Suppressor macrophage (primary cell): Measurements from ENCODE around the gene CD53.
"Not testable (repeated sequence)": the region's sequence is repeated elsewhere in the genome, so short reads cannot be mapped to it uniquely, and the experiment has no call there.

Source experiments
- DNase-seq, 4 experiments: peaks; one replicate each; pipeline ENCODE4 v3.0.0-alpha.2; 2020 to 2022

CD53 gene

GRCh38 chr1:110916669-110917306, 43.8 kb downstream of the CD53 start:
- DNase-seq: peak; percentile 28 to 62 (median 60)

GRCh38 chr1:110918016-110918415, 45.1 kb downstream of the CD53 start:
- DNase-seq: no peak

GRCh38 chr1:110921953-110922352, 49.0 kb downstream of the CD53 start:
- DNase-seq: no peak

- no peak for DNase-seq
Observed at GRCh38 chr1:110927484-110928075, 54.6 kb downstream of the CD53 start.

GRCh38 chr1:110928191-110928590, 55.2 kb downstream of the CD53 start:
- peak in 3 of 4 experiments; percentile 11 to 74 (median 58) for DNase-seq

GRCh38 chr1:110928904-110929303, 56.0 kb downstream of the CD53 start:
- DNase-seq: no peak

GRCh38 chr1:110931097-110931496, 58.1 kb downstream of the CD53 start:
- not testable (repeated sequence) for DNase-seq

- DNase-seq: no peak
Observed at GRCh38 chr1:110936567-110936966, 63.6 kb downstream of the CD53 start.

- no peak for DNase-seq
Observed at GRCh38 chr1:110944806-110945205, 71.9 kb downstream of the CD53 start.

- peak in 2 of 4 experiments; percentile 3 to 8 for DNase-seq
Observed at GRCh38 chr1:110945626-110946025, 72.7 kb downstream of the CD53 start.

GRCh38 chr1:110948038-110948810, 75.3 kb downstream of the CD53 start:
- peak in 2 of 4 experiments; percentile 35 to 38 for DNase-seq
